ENCODE data around the gene NUDT19.
A peak's percentile ranks its signal among the peaks of the same experiment; 100 is the strongest.

NUDT19 gene

DNA sequence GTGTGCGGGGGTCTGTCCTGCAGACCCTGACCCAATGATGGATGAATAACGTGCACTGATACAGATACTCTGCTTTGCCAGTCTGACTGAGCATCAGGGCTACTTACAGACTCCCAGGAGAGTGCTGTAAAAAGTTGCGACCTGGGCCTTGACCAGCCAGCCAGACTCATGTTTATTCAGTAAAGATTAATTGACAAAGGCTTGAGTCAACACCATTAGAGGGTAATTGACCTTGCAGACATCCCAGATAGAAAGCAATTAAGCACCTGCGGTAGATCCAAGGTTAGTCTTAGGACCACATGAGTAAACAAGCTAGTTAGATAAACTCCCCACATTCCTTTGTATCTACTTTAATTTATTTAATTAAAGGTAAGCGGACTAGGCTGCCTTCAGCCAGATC, 10.4 kb downstream of the NUDT19 start (continued):
- TF ChIP-seq REST (tag by site-specific recombination; IDR thresholded peaks at IDR 0.05) (no peak), ZNF585B (tag by site-specific recombination; IDR thresholded peaks at IDR 0.05) (no peak), ZNF2 (tag by site-specific recombination; IDR thresholded peaks at IDR 0.05) (no peak), KLF16 (tag by site-specific recombination; IDR thresholded peaks at IDR 0.05) (no peak), ZNF785 (tag by site-specific recombination; IDR thresholded peaks at IDR 0.05) (no peak), KLF8 (tag by site-specific recombination; IDR thresholded peaks at IDR 0.05) (no peak), ZNF433 (tag by site-specific recombination; IDR thresholded peaks at IDR 0.05; ENCODE audit: low read depth) (no peak), WT1 (tag by site-specific recombination; IDR thresholded peaks at IDR 0.05) (peak; percentile 40; the same call in 1 of the 2 replicates), ZNF548 (tag by site-specific recombination; IDR thresholded peaks at IDR 0.05) (no peak), ZNF529 (tag by site-specific recombination; IDR thresholded peaks at IDR 0.05; ENCODE audit: insufficient replicate concordance) (no peak), ZSCAN30 (tag by site-specific recombination; IDR thresholded peaks at IDR 0.05) (no peak; the same call in 1 of the 2 replicates), ZNF654 (tag by site-specific recombination; IDR thresholded peaks at IDR 0.05; ENCODE audit: low read depth) (no peak), SCRT1 (tag by site-specific recombination; IDR thresholded peaks at IDR 0.05; ENCODE audit: borderline replicate concordance) (no peak), ZNF175 (tag by site-specific recombination; IDR thresholded peaks at IDR 0.05) (no peak), ZNF837 (tag by site-specific recombination; IDR thresholded peaks at IDR 0.05) (no peak), ZNF561 (tag by site-specific recombination; IDR thresholded peaks at IDR 0.05; ENCODE audit: borderline replicate concordance) (no peak), ZNF610 (tag by site-specific recombination; IDR thresholded peaks at IDR 0.05; ENCODE audit: borderline replicate concordance) (no peak), ZNF354C (tag by site-specific recombination; IDR thresholded peaks at IDR 0.05; ENCODE audit: borderline replicate concordance, low read depth) (no peak), ZBTB8A (tag by site-specific recombination; IDR thresholded peaks at IDR 0.05) (0 out of 2 replicates have a peak, but pooled peaks have one; percentile 49), ZNF776 (tag by site-specific recombination; IDR thresholded peaks at IDR 0.05; ENCODE audit: borderline replicate concordance) (no peak), GLI2 (tag by site-specific recombination; IDR thresholded peaks at IDR 0.05; ENCODE audit: borderline replicate concordance, low read depth) (0 out of 2 replicates have a peak, but pooled peaks have one; percentile 16), HOXD13 (CRISPR knock-in tag; IDR thresholded peaks at IDR 0.05; ENCODE audit: borderline replicate concordance) (no peak), ZNF768 (tag by site-specific recombination; IDR thresholded peaks at IDR 0.05) (no peak), ZNF132 (tag by site-specific recombination; IDR thresholded peaks at IDR 0.05; ENCODE audit: borderline replicate concordance) (no peak), ZNF174 (tag by site-specific recombination; IDR thresholded peaks at IDR 0.05) (no peak), ZNF202 (tag by site-specific recombination; IDR thresholded peaks at IDR 0.05; ENCODE audit: borderline replicate concordance) (no peak), ZNF830 (tag by site-specific recombination; IDR thresholded peaks at IDR 0.05; ENCODE audit: low read depth) (no peak), SP3 (tag by site-specific recombination; IDR thresholded peaks at IDR 0.05) (no peak), ZNF560 (tag by site-specific recombination; IDR thresholded peaks at IDR 0.05; ENCODE audit: borderline replicate concordance) (no peak), ZNF544 (tag by site-specific recombination; IDR thresholded peaks at IDR 0.05) (no peak), PRDM1 (tag by site-specific recombination; IDR thresholded peaks at IDR 0.05) (0 out of 2 replicates have a peak, but pooled peaks have one; percentile 52)
- TF ChIP-seq, protein P1, sequence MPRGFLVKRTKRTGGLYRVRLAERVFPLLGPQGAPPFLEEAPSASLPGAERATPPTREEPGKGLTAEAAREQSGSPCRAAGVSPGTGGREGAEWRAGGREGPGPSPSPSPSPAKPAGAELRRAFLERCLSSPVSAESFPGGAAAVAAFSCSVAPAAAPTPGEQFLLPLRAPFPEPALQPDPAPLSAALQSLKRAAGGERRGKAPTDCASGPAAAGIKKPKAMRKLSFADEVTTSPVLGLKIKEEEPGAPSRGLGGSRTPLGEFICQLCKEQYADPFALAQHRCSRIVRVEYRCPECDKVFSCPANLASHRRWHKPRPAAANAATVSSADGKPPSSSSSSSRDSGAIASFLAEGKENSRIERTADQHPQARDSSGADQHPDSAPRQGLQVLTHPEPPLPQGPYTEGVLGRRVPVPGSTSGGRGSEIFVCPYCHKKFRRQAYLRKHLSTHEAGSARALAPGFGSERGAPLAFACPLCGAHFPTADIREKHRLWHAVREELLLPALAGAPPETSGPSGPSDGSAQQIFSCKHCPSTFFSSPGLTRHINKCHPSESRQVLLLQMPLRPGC (tag by site-specific recombination; IDR thresholded peaks at IDR 0.05): no peak
- TF ChIP-seq, protein P2, sequence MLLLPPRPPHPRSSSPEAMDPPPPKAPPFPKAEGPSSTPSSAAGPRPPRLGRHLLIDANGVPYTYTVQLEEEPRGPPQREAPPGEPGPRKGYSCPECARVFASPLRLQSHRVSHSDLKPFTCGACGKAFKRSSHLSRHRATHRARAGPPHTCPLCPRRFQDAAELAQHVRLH (tag by site-specific recombination; IDR thresholded peaks at IDR 0.05): no peak
- TF ChIP-seq, protein P3, sequence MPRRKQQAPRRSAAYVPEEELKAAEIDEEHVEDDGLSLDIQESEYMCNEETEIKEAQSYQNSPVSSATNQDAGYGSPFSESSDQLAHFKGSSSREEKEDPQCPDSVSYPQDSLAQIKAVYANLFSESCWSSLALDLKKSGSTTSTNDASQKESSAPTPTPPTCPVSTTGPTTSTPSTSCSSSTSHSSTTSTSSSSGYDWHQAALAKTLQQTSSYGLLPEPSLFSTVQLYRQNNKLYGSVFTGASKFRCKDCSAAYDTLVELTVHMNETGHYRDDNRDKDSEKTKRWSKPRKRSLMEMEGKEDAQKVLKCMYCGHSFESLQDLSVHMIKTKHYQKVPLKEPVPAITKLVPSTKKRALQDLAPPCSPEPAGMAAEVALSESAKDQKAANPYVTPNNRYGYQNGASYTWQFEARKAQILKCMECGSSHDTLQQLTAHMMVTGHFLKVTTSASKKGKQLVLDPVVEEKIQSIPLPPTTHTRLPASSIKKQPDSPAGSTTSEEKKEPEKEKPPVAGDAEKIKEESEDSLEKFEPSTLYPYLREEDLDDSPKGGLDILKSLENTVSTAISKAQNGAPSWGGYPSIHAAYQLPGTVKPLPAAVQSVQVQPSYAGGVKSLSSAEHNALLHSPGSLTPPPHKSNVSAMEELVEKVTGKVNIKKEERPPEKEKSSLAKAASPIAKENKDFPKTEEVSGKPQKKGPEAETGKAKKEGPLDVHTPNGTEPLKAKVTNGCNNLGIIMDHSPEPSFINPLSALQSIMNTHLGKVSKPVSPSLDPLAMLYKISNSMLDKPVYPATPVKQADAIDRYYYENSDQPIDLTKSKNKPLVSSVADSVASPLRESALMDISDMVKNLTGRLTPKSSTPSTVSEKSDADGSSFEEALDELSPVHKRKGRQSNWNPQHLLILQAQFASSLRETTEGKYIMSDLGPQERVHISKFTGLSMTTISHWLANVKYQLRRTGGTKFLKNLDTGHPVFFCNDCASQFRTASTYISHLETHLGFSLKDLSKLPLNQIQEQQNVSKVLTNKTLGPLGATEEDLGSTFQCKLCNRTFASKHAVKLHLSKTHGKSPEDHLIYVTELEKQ (tag by site-specific recombination; IDR thresholded peaks at IDR 0.05; ENCODE audit: borderline replicate concordance): no peak

Measured in HEK293 (cell line).